Vagina (tissue), 2 donors: ENCODE measurements around the gene RAB18.

Experiments used
- CTCF ChIP-seq, 3 experiments: fragments of 450-650 bp in 2 of 3; fragments of 200-600 bp in 1 of 3; sonication (generic) in 1 of 3; IDR thresholded peaks; one replicate each; pipeline ENCODE4 v1.5.1; 2017 to 2019; ENCODE audit warnings: antibody characterized with exemption in 3 of 3, mild to moderate bottlenecking in 2 of 3, moderate library complexity in 2 of 3
- POLR2A ChIP-seq, 2 donors: fragments of 450-650 bp; IDR thresholded peaks; one replicate each; pipeline ENCODE4 v1.6.1; 2017; ENCODE audit warnings: antibody characterized with exemption in 2 of 2, mild to moderate bottlenecking in 2 of 2, moderate library complexity in 2 of 2
- POLR2AphosphoS5 ChIP-seq, 2 donors: sonication (generic); formaldehyde crosslinking; IDR thresholded peaks; one replicate each; pipeline ENCODE4 v1.9.0; 2017; ENCODE audit warnings: antibody characterized with exemption in 2 of 2, mild to moderate bottlenecking in 2 of 2, low read depth in 1 of 2; ENCODE audit not compliant: insufficient read depth in 1 of 2

DNA sequence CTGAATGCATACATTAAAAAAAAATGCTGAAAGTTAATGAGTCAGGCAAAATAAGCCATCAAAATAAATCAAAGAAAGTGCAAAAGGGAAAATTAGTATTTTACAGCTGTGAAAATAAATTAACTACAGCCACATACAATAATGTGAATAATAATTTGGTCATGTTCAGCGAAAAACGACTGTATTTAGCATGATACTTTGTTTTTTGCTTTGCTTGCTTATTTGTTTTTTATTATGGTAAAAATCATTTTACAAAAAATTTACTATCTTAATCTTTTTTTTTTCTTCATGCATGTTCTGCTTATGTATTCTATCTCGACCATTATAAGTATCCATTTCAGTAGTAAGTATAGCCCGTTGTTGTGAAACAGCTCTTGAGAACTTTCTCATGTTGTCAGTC is 77.1 kb downstream of the RAB18 start:
- no peak for TF ChIP-seq CTCF (IDR thresholded peaks at IDR 0.05)
- TF ChIP-seq POLR2AphosphoS5 (IDR thresholded peaks at IDR 0.05; ENCODE audit: insufficient read depth in 1 of 2, low read depth in 1 of 2) = no peak
- TF ChIP-seq POLR2A (IDR thresholded peaks at IDR 0.05) = no peak
